Measurements from ENCODE around the gene SNX24. TPM values are rescaled to one million over a fixed set of nuclear protein-coding genes. Genes with fewer than 3 reads are reported as not detected.

SNX24 gene
- total and polyA plus RNA-seq, 2 experiments from 2014 or later = 18.0 to 27.5 TPM

GRCh38 chr5:122863240-122863639 lies 17.8 kb downstream of the SNX24 start:
- Mint-ChIP-seq H3K27me3 (ENCODE audit: insufficient read depth, low read depth, poor library complexity) (no peaks in the 10 kb centered on the region), H3K27ac (no peak overlapping the region), H3K4me3 (no peak overlapping the region), H3K4me1 (peaks cover 28% of the 10 kb centered on the region), H3K36me3 (ENCODE audit: low read depth) (no peaks in the 10 kb centered on the region), H3K9me3 (no peaks in the 10 kb centered on the region)
- Histone ChIP-seq H3K27ac (ENCODE audit: low read depth) (no peak overlapping the region), H2AFZ (no peak overlapping the region), H3K27me3 (ENCODE audit: insufficient read depth) (no peaks in the 10 kb centered on the region), H3K9me2 (ENCODE audit: insufficient read depth) (peaks cover 4% of the 10 kb centered on the region; the same call in 1 of the 2 replicates), H3K36me3 (ENCODE audit: insufficient read depth) (no peaks in the 10 kb centered on the region), H3F3A (replicated peaks; ENCODE audit: low read depth) (no peaks in the 10 kb centered on the region), H3K4me1 (ENCODE audit: insufficient read depth) (peaks cover 20% of the 10 kb centered on the region), H3K4me3 (no peak overlapping the region), H4K20me1 (replicated peaks; ENCODE audit: insufficient read depth) (no peaks in the 10 kb centered on the region), H3K4me2 (no peak overlapping the region), H3K79me2 (replicated peaks; ENCODE audit: insufficient read depth) (peaks cover 8% of the 10 kb centered on the region; the same call in 1 of the 2 replicates)
- no peak for TF ChIP-seq ZNF462 (CRISPR knock-in tag; IDR thresholded peaks at IDR 0.05)
- no peak for TF ChIP-seq JUNB (IDR thresholded peaks at IDR 0.05; ENCODE audit: unreplicated experiment)
- TF ChIP-seq, protein P1, sequence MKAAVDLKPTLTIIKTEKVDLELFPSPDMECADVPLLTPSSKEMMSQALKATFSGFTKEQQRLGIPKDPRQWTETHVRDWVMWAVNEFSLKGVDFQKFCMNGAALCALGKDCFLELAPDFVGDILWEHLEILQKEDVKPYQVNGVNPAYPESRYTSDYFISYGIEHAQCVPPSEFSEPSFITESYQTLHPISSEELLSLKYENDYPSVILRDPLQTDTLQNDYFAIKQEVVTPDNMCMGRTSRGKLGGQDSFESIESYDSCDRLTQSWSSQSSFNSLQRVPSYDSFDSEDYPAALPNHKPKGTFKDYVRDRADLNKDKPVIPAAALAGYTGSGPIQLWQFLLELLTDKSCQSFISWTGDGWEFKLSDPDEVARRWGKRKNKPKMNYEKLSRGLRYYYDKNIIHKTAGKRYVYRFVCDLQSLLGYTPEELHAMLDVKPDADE (IDR thresholded peaks at IDR 0.05) = no peak
- no peak for TF ChIP-seq CTCF (conservative IDR thresholded peaks at IDR 0.05; ENCODE audit: low read depth in 2 of 2)
- no peak for TF ChIP-seq CREB1 (CRISPR knock-in tag; IDR thresholded peaks at IDR 0.05; ENCODE audit: low read depth)
- no peak for TF ChIP-seq STAT1 (IDR thresholded peaks at IDR 0.05; ENCODE audit: unreplicated experiment)
- TF ChIP-seq POLR2AphosphoS5 (IDR thresholded peaks at IDR 0.05; ENCODE audit: low read depth) = no peak
- TF ChIP-seq EZH2phosphoT487 (IDR thresholded peaks at IDR 0.05; ENCODE audit: unreplicated experiment) = no peak
- DNase-seq (ENCODE audit: low spot score) (no peak), ATAC-seq (no peak)

All from GM23338 (cell line).